GM18517 (cell line): ENCODE measurements around the gene CST9.
"Not testable (repeated sequence)": the region's sequence is repeated elsewhere in the genome, so short reads cannot be mapped to it uniquely, and the experiment has no call there.

Experiments
- ATAC-seq: cut with Tn5 transposase; IDR thresholded peaks from one replicate; pipeline ENCODE4 v1.9.1; 2021; ENCODE audit warnings: mild to moderate bottlenecking, moderate library complexity; ENCODE audit not compliant: unreplicated experiment

CST9 gene

GRCh38 chr20:23588434-23589403, 17.0 kb downstream of the CST9 start:
- ATAC-seq = no peak

DNA sequence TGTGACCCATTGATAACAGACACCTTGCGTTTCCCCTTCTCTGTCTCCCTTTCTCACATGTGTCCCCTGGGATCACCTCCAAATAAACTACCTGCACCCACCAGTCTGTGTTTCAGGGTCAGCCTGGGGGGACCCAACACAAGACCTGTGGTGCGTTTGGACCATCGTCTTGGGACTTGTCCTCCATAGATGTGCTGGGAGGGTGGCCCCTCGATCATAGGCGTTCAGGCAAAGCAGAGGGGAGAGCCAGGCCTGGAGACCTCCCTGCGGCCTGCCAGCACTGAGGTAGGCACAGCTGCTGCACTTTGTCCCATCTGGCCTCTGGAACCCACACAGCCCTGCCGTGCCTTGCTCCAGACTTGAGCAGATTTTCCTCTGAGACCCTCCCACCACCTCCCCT, 18.1 kb downstream of the CST9 start:
- no peak for ATAC-seq

GRCh38 chr20:23586735-23587525, 18.8 kb downstream of the CST9 start:
- ATAC-seq = no peak

DNA sequence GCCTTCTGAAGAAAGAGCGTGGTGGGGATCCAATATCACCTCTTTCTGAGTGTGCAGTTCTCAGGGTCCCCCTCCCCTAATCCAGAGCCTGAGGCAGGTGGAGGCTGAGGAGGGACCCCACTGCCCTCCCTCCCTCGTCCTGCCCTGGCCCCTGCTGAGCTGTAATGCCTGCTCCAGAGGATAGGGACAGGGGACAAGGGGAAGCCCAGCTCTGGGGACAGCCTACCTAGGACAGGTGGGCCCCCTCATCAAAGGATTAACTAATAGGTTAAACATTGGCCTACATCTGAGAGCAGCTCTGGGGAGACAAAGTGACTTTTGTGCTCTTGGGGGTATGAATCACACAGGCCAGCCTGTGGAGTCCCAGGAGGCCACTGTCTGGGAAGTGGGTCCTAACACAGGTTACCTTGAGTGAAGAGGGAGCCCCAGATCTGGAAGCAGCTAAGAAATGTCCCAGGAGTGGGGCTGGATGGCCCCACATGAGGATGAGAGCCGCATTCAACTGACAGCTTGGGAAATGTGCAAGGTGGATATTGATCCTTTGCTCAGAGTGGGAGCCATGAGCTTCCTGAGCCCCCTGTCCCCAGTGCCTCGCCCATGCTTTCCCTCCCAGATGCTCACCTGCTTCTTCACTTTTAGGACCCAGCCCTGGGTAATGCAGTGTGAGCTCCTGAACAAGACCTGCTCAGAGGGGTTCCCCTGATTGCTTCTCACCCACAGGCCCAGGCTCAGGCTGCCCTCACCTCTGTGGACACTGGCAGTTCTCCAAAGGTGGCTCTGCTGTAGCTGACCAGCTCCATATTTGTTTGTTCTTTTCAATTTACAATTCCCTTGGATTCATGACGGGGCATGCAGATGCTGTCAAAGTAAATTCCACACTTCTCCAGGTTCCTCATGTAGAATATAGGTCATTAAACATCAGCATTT, 19.6 kb downstream of the CST9 start:
- no peak for ATAC-seq

DNA sequence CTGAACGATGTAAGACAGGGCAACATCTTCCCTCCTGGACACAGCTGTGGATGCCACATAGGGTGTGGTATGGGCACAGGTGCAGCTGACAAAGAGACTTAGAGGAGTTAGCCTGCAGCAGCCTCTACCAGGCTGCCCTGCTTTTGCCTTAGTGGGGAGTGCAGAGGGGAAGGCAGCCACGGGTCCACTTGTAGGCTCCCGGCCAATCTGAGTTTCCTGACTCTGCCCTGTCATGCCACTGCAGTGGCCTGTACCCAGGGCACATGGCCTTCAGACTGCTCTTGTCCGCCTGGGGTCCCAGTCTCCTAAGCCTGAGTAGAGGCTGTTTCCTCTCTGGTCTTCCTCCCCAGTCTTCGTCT, 20.3 kb downstream of the CST9 start:
- ATAC-seq = no peak

DNA sequence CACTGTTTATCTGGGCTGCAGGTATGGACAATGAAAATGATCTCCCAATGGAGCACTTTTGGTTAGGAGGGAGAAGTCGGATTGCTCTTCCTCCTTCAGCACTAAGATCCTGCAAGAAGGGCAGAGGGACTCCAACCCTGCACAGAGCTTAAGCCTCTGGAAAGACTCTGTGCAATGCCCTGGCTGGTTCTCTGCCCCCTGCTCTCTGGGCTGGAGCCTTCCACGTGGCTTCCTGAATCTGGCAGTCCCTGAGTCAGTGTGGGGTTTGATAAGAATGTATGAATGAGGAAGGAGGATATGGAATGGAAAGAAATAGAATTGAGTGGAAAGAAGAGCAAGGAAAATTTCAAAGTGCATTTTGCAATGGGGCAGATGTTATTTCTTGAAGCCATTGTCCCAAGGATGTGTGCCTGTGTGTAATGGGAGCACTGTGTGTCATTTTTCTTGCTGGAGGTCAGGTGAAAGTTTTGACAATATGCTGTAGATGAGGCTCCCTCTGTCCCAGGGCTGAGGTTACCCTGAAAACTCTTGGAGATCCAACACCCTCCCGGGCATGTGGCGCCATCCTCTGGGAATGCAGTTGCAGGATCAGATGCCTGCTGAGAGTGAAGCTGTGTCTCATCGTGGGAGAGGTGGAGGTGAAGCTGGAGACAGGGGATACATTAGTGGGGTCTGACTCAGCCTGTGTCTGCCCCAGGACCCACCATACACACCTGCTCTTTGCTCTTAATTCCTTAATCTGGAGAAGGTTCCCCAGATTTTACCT, 21.1 kb downstream of the CST9 start:
- ATAC-seq = no peak

DNA sequence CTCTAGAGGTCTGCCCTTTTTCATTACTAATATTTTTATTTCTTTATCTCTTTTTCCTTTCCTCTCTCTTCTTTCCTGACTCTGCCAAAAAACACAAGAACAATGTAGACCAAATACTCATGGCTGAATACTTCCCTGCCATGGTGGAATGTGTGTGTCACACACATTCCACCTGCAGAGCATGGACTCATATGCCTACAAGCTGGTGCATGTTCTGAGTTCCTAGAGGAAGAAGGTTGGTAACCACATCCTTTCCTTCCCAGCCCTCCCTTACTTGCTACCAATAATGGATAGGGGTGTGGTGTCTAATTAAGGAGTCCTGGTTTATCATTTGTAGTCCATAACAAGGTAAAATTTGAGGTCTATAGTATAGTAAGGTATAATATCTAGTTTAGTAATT, 22.2 kb downstream of the CST9 start:
- no peak for ATAC-seq

DNA sequence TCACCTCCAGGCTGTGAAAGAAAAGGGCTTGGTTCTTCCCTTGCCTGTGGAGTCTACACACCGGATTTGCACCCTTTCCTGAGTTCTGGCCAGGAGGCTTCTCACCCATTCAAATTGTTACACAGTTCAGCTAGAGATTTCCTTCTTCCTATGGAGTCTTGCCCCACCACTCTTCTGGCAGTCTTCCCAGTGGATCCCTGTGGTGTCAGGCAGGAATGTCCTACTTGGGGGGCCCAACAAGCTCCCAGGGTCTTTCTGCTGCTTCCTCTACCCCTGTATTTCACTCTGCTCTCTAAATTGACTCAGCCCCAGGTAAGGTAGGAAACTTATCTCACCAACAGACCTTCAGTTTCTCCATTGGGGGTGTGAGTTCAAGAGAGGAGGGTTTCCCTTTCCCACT, 23.4 kb downstream of the CST9 start:
- ATAC-seq = no peak

DNA sequence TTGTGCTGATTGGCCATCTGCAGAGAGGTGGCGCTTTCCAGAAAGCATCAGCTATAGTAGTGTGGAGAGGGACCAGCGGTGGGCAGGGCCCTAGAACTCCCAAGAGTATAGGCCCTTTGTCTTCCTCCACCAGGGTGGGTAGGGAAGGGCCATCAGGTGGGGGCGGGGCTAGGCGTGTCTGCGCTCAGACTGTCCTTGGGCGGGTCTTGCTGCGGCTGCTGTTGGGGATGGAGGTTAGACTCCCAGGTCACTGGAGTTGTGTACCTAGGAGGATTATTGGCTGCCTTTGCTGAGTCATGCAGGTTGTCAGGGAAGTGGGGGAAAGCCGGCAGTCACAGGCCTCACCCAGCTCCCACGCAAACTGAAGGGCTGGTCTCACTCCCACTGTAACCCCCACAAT, 23.9 kb downstream of the CST9 start:
- not testable (repeated sequence) for ATAC-seq

DNA sequence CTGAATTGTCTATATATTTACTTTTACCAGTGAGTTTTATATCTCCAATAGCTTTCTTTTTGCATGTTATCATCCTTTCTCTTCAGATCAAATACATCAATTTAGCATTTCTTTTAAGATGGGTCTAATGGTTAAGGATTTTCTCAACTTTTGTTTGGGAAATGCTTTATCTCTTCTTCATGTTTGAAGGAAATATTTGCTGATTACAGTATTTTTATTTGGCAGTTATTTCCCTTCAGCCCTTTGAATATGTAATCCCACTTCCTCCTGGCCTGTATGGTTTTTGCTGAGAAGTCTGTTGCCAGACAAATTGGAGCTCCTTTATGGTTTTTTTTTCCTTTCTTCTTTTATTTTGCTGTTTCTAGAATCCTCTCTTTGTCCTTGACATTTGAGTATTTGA, 30.7 kb downstream of the CST9 start:
- ATAC-seq = no peak

GRCh38 chr20:23570178-23570760, 35.4 kb downstream of the CST9 start:
- ATAC-seq = no peak

DNA sequence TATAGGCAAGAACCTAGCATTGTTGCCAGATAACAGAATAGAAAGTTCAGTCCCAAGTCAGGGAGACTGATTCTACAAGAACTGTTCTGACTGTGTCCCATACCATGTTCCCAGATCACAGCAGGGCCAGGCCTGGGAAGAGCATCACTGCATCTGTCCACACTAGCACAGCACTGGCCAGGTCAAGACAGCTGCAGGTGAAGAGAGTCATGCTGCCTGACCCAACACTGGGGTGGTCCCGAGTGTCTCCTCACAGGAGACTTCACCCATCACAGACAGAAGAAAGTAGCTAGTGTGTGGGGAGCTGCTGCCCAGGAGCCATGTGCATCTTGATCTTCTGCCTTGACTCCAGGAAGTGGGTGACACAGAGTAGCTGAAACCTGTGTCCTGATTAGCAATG, 36.1 kb downstream of the CST9 start:
- no peak for ATAC-seq

- ATAC-seq = no peak
Observed at GRCh38 chr20:23568971-23569330, 36.8 kb downstream of the CST9 start.

- ATAC-seq = no peak
Observed at GRCh38 chr20:23568320-23568970, 37.3 kb downstream of the CST9 start, which contains the start of gene CST9L. CST9L (minus strand) TSS chr20:23568484; CDS start chr20:23568450, 34 bp downstream.

- ATAC-seq = no peak
Observed at GRCh38 chr20:23566199-23566932, 39.4 kb downstream of the CST9 start.

DNA sequence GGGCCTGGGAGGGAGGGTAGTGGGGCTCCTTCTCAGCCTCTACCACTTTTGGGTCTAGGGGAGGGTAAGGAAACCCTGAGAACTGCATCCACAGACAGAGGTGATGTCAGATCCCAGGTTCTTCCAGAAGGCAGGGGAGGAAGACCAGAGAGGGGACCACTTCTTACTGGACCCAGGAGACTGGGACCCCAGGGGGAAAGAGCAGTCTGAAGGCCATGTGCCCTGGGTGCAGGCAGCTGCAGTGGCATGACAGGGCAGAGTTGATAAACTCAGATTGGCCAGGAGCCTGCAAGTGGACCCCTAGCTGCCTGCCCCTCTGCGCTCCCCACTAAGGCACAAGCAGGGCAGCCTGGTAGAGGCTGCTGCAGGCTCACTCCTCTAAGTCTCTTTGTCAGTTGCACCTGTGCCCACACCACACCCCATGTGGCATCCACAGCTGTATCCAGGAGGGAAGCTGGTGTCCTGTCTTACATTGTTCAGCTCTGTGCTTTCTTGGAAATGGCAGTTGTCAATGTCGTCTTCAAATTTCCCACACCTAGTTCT, 40.1 kb downstream of the CST9 start:
- no peak for ATAC-seq

DNA sequence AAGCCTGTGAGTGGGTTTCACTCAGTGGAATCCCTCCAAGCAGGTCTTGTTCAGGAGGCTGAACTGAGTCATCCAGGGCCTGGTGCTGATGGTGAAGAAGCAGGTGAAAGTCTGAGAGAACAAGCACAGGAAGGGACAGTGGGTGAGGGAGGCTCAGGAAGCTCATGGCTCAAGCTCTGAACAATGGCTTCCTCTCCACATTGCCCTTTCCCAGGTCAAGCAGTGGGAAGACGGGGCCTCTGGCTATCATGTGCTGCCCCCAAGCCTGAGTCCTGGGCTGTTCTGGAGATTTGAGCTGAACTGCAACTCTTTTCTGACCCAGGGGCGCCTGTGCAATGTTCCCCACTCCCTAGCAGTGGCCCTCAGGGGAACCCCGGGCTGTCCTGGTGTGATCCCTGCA, 40.8 kb downstream of the CST9 start:
- ATAC-seq = no peak

- no peak for ATAC-seq
Observed at GRCh38 chr20:23562721-23563342, 42.9 kb downstream of the CST9 start.
